Measurements from ENCODE around the gene LDB2. TPM values are rescaled to one million over a fixed set of nuclear protein-coding genes. Genes with fewer than 3 reads are reported as not detected.

The LDB2 gene
- total RNA-seq, 2 donors from 2014 or later, result 31.0 to 34.1 TPM

DNA sequence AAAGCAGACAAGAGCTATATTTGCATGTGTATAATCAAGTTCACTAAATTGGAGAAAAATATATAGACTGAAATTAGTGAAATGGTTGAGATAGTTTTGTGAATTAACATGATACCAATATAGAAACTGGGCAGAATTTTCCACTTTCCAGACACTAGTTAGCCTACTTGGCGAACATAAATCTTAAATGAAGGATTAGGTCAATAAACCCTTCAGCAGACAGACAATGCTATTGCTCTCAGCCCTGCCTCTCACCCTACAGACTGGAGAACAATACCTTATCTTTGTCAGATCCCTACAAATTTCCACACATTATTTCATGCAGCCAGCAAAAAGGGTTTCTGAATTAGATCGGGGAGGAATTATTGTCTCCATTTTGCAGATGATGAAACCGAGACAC, 435.8 kb downstream of the LDB2 start:
- DNase-seq (ENCODE audit: low spot score) (no peak), ATAC-seq (ENCODE audit: insufficient number of reproducible peaks, low FRiP score, low read depth) (no peak)
- Histone ChIP-seq H3K9me3 (no peaks in the 10 kb centered on the region), H3K27ac (no peak overlapping the region), H3K27me3 (replicated peaks; ENCODE audit: insufficient read depth) (no peaks in the 10 kb centered on the region), H3K4me3 (no peak overlapping the region), H3K4me1 (ENCODE audit: control insufficient read depth in 1 of 2, low read depth in 2 of 2) (no peaks in the 10 kb centered on the region), H3K36me3 (no peaks in the 10 kb centered on the region)
- TF ChIP-seq, protein P1, sequence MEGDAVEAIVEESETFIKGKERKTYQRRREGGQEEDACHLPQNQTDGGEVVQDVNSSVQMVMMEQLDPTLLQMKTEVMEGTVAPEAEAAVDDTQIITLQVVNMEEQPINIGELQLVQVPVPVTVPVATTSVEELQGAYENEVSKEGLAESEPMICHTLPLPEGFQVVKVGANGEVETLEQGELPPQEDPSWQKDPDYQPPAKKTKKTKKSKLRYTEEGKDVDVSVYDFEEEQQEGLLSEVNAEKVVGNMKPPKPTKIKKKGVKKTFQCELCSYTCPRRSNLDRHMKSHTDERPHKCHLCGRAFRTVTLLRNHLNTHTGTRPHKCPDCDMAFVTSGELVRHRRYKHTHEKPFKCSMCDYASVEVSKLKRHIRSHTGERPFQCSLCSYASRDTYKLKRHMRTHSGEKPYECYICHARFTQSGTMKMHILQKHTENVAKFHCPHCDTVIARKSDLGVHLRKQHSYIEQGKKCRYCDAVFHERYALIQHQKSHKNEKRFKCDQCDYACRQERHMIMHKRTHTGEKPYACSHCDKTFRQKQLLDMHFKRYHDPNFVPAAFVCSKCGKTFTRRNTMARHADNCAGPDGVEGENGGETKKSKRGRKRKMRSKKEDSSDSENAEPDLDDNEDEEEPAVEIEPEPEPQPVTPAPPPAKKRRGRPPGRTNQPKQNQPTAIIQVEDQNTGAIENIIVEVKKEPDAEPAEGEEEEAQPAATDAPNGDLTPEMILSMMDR (IDR thresholded peaks at IDR 0.05), result no peak

GRCh38 chr4:16461362-16461761, 437.1 kb downstream of the LDB2 start:
- Histone ChIP-seq H3K4me1 (ENCODE audit: control insufficient read depth in 1 of 2, low read depth in 2 of 2) (no peaks in the 10 kb centered on the region), H3K27ac (no peak overlapping the region), H3K4me3 (no peak overlapping the region), H3K27me3 (replicated peaks; ENCODE audit: insufficient read depth) (no peaks in the 10 kb centered on the region), H3K9me3 (no peaks in the 10 kb centered on the region), H3K36me3 (no peaks in the 10 kb centered on the region)
- DNase-seq (ENCODE audit: low spot score) (no peak), ATAC-seq (ENCODE audit: insufficient number of reproducible peaks, low FRiP score, low read depth) (no peak)
- TF ChIP-seq, protein P1 (IDR thresholded peaks at IDR 0.05), result no peak

DNA sequence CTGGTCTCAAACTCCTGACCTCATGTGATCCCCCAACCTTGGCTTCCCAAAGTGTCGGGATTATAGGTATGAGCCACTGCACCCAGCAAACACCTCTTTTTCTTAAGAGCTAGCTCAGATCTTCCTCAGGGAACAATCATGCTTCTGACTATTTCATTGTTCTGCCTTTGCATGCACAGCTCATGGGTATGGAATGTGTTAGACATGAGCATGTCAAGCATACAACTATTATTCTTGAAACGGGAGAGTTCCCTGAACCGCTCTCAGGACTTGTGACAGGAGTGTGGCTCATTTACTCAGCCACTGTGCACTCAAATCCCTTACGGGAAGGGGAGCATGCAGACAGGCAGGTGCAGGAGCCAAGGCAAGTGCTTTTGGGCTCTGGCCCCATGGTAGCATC, 440.5 kb downstream of the LDB2 start:
- Histone ChIP-seq H3K4me1 (ENCODE audit: control insufficient read depth in 1 of 2, low read depth in 2 of 2) (no peaks in the 10 kb centered on the region), H3K27me3 (replicated peaks; ENCODE audit: insufficient read depth) (no peaks in the 10 kb centered on the region), H3K4me3 (no peak overlapping the region), H3K27ac (no peak overlapping the region), H3K36me3 (no peaks in the 10 kb centered on the region), H3K9me3 (no peaks in the 10 kb centered on the region)
- TF ChIP-seq, protein P1 (IDR thresholded peaks at IDR 0.05), result no peak
- ATAC-seq (ENCODE audit: insufficient number of reproducible peaks, low FRiP score, low read depth), result no peak
- DNase-seq (ENCODE audit: low spot score), result no peak
